ENCODE data around the gene RTN1. TPM values are rescaled to one million over a fixed set of nuclear protein-coding genes. Genes with fewer than 3 reads are reported as not detected.

The RTN1 gene
- total and polyA plus RNA-seq, 9 of the 15 experiments (the other 6 are each of a cell fraction or from before 2014, with no cell fraction given): 0.03 to 0.09 TPM; not detected in 7

DNA sequence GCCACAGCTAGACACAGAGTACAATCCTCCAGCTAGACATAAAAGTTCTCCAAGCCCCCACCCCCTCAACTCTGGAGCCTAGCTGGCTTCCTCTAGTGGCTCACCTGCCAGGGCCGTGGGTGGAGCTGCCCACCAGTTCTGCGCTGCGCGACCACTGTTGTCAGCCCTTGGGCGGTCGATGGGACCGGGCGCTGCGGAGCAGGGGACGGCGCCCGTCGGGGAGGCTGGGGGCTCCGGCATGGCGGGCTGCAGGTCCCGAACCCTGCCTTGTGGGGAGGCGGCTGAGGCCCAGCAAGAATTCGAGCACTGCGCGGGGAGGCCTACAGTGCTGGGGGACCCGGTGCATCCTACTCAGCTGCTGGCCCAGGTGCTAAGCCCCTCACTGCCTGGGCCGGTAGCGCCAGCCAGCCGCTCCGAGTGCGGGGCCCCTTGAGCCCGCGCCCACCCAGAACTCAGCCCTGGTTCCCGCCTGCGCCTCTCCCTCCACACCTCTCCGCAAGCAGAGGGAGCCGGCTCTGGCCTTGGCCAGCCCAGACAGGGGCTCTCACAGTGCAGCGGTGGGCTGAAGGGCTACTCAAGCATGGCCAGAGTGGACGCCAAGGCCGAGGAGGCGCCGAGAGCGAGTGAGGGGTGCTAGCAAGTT lies 51.0 kb downstream of the RTN1 start:
- in situ Hi-C loops (cut with MboI): no loop called here
- no peak for FAIRE-seq
- POLR2A ChIA-PET: interaction anchor here (1.7 kb wide), 1 partner anchor 8 kb away, joined by 5 read pairs; no protein-coding TSS in a partner anchor
- CTCF ChIA-PET (ENCODE audit: low intra/inter-chr PET ratio): no interaction called here
- no peaks in the 10 kb centered on the region for H3K27me3 ChIP-seq (ENCODE audit: control insufficient read depth in 2 of 2, insufficient read depth in 2 of 2, low read length in 2 of 2)
- TF ChIP-seq MTA3 (IDR thresholded peaks at IDR 0.05; ENCODE audit: borderline replicate concordance) (no peak), CXXC5 (CRISPR knock-in tag; IDR thresholded peaks at IDR 0.05) (no peak), ETV5 (CRISPR knock-in tag; IDR thresholded peaks at IDR 0.05; ENCODE audit: low read depth) (no peak), PHB2 (IDR thresholded peaks at IDR 0.05; ENCODE audit: low read depth) (no peak)
- no peak overlapping the region for H3K4me2 ChIP-seq (ENCODE audit: insufficient read depth, low read length)
- no TSS peak for BruUV-seq (replicated peaks)
- ATAC-seq: no peak
- no peak overlapping the region for H3K9ac ChIP-seq (ENCODE audit: insufficient read depth in 1 of 2, low read depth in 2 of 2, low read length in 2 of 2)
- H3K9me1 ChIP-seq (ENCODE audit: control insufficient read depth, insufficient read depth, low read length): no peaks in the 10 kb centered on the region
- no peak overlapping the region for H2AFZ ChIP-seq (ENCODE audit: low read depth, low read length)
- no peaks in the 10 kb centered on the region for H3K79me2 ChIP-seq (ENCODE audit: control insufficient read depth, insufficient read depth, low read length)
- H3K4me3 ChIP-seq: no peak overlapping the region
- H3K9me3 ChIP-seq (replicated peaks; ENCODE audit: control insufficient read depth, insufficient read depth, low read depth, low read length): no peaks in the 10 kb centered on the region
- intact Hi-C loops (cut with micrococcal nuclease): no loop called here
- H3K27ac ChIP-seq (ENCODE audit: extremely low read depth, low read depth, low read length): no peak overlapping the region
- no peaks in the 10 kb centered on the region for H4K20me1 ChIP-seq (replicated peaks; ENCODE audit: control insufficient read depth, insufficient read depth, low read length)
- no peaks in the 10 kb centered on the region; a peak in 1 of 5 replicates for H3K4me1 ChIP-seq (replicated peaks in 1 of 2; ENCODE audit: control insufficient read depth in 2 of 2, insufficient read depth in 2 of 2, low read length in 2 of 2)
- 47% methylated on average over 11 of the region's 38 CpGs for WGBS (ENCODE audit: insufficient coverage, low coverage, missing lambda C conversion rate)
- DNase-seq (ENCODE audit: extremely low read depth in 1 of 4, low spot score in 3 of 4): no peak
- H3K36me3 ChIP-seq (ENCODE audit: control insufficient read depth, insufficient read depth, low read length): no peaks in the 10 kb centered on the region

- ChIA-PET CTCF (ENCODE audit: low intra/inter-chr PET ratio) (no interaction called here), POLR2A (no interaction called here)
- no peak for DNase-seq (ENCODE audit: extremely low read depth in 1 of 4, low spot score in 3 of 4)
- intact Hi-C loops (cut with micrococcal nuclease): no loop called here
- no peaks in the 10 kb centered on the region for H3K36me3 ChIP-seq (ENCODE audit: control insufficient read depth, insufficient read depth, low read length)
- H3K4me2 ChIP-seq (ENCODE audit: insufficient read depth, low read length): no peak overlapping the region
- H3K79me2 ChIP-seq (ENCODE audit: control insufficient read depth, insufficient read depth, low read length): no peaks in the 10 kb centered on the region
- no peaks in the 10 kb centered on the region for H3K9me1 ChIP-seq (ENCODE audit: control insufficient read depth, insufficient read depth, low read length)
- 0% methylated on average over 3 of the region's 3 CpGs for WGBS (ENCODE audit: insufficient coverage, low coverage, missing lambda C conversion rate)
- TF ChIP-seq NFIC (IDR thresholded peaks at IDR 0.05): peak; percentile 22; the same call in 1 of the 2 replicates
- TF ChIP-seq, protein P1, sequence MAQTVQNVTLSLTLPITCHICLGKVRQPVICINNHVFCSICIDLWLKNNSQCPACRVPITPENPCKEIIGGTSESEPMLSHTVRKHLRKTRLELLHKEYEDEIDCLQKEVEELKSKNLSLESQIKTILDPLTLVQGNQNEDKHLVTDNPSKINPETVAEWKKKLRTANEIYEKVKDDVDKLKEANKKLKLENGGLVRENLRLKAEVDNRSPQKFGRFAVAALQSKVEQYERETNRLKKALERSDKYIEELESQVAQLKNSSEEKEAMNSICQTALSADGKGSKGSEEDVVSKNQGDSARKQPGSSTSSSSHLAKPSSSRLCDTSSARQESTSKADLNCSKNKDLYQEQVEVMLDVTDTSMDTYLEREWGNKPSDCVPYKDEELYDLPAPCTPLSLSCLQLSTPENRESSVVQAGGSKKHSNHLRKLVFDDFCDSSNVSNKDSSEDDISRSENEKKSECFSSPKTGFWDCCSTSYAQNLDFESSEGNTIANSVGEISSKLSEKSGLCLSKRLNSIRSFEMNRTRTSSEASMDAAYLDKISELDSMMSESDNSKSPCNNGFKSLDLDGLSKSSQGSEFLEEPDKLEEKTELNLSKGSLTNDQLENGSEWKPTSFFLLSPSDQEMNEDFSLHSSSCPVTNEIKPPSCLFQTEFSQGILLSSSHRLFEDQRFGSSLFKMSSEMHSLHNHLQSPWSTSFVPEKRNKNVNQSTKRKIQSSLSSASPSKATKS (CRISPR knock-in tag; IDR thresholded peaks at IDR 0.05): no peak
- BruUV-seq (replicated peaks): no TSS peak
- FAIRE-seq: no peak
- no peak overlapping the region for H3K9ac ChIP-seq (ENCODE audit: insufficient read depth in 1 of 2, low read depth in 2 of 2, low read length in 2 of 2)
- in situ Hi-C loops (cut with MboI): no loop called here
- H3K4me3 ChIP-seq: no peak overlapping the region
- ATAC-seq: no peak
- no peaks in the 10 kb centered on the region; a peak in 1 of 5 replicates for H3K4me1 ChIP-seq (replicated peaks in 1 of 2; ENCODE audit: control insufficient read depth in 2 of 2, insufficient read depth in 2 of 2, low read length in 2 of 2)
- no peak overlapping the region for H3K27ac ChIP-seq (ENCODE audit: extremely low read depth, low read depth, low read length)
- no peaks in the 10 kb centered on the region for H3K9me3 ChIP-seq (replicated peaks; ENCODE audit: control insufficient read depth, insufficient read depth, low read depth, low read length)
- H3K27me3 ChIP-seq (ENCODE audit: control insufficient read depth in 2 of 2, insufficient read depth in 2 of 2, low read length in 2 of 2): no peaks in the 10 kb centered on the region
- no peak overlapping the region for H2AFZ ChIP-seq (ENCODE audit: low read depth, low read length)
- H4K20me1 ChIP-seq (replicated peaks; ENCODE audit: control insufficient read depth, insufficient read depth, low read length): no peaks in the 10 kb centered on the region
Observed at GRCh38 chr14:59816941-59817340, 53.6 kb downstream of the RTN1 start.

Measured in K562 (cell line).